Liver (tissue), 9 donors: ENCODE measurements around the gene CGB3. TPM values are rescaled to one million over a fixed set of nuclear protein-coding genes. Genes with fewer than 3 reads are reported as not detected.

Experiments
- DNase-seq: peaks from one replicate; pipeline ENCODE4 v3.0.0-alpha.2; 2017; ENCODE audit warnings: low spot score
- H3K27ac ChIP-seq, 2 donors: one replicate each; pipeline ENCODE4 v1.7.0; 2013; ENCODE audit warnings: inconsistent platforms in 2 of 2, low read length in 2 of 2, control low read depth in 1 of 2, low read depth in 1 of 2, mild to moderate bottlenecking in 1 of 2
- H3K27me3 ChIP-seq, 4 donors: one replicate each; pipeline versions ENCODE4 v1.6.1 to v1.7.0; 2013; ENCODE audit warnings: low read length in 3 of 4, inconsistent platforms in 1 of 4, mild to moderate bottlenecking in 1 of 4, moderate library complexity in 1 of 4; ENCODE audit not compliant: control insufficient read depth in 4 of 4, insufficient read depth in 4 of 4
- H3K36me3 ChIP-seq, 4 donors: one replicate each; pipeline versions ENCODE4 v1.6.1 to v1.7.0; 2013; ENCODE audit warnings: low read length in 3 of 4, mild to moderate bottlenecking in 3 of 4, low read depth in 1 of 4, moderate library complexity in 1 of 4; ENCODE audit not compliant: control insufficient read depth in 4 of 4, insufficient read depth in 3 of 4
- H3K4me1 ChIP-seq, 4 donors: one replicate each; pipeline versions ENCODE4 v1.6.1 to v1.7.0; 2013; ENCODE audit warnings: low read length in 3 of 4, mild to moderate bottlenecking in 3 of 4, moderate library complexity in 1 of 4; ENCODE audit not compliant: control insufficient read depth in 4 of 4, insufficient read depth in 4 of 4
- H3K4me3 ChIP-seq, 3 donors: one replicate each; pipeline versions ENCODE4 v1.6.1 to v1.7.0; 2013; ENCODE audit warnings: low read length in 3 of 3, control low read depth in 1 of 3, low read depth in 1 of 3, mild to moderate bottlenecking in 1 of 3
- H3K9ac ChIP-seq, 2 donors: one replicate each; pipeline ENCODE4 v1.7.0; 2013; ENCODE audit warnings: low read length in 2 of 2, mild to moderate bottlenecking in 2 of 2, moderate library complexity in 2 of 2, control low read depth in 1 of 2, low read depth in 1 of 2
- H3K9me3 ChIP-seq, 4 donors: one replicate each; pipeline versions ENCODE4 v1.6.1 to v1.7.0; 2013; ENCODE audit warnings: low read length in 3 of 4; ENCODE audit not compliant: control insufficient read depth in 4 of 4
- EGR1 ChIP-seq, 2 donors: IDR thresholded peaks; 2 replicates each; pipeline ENCODE4 v1.6.1; 2016 to 2018; ENCODE audit warnings: antibody characterized with exemption in 2 of 2, low read depth in 2 of 2
- FOXA1 ChIP-seq: IDR thresholded peaks from 2 replicates; pipeline ENCODE4 v1.6.1; 2016; ENCODE audit warnings: antibody characterized with exemption
- GABPA ChIP-seq, 2 donors: IDR thresholded peaks in 1 of 2; conservative IDR thresholded peaks in 1 of 2; 2 replicates each; pipeline ENCODE4 v1.6.1; 2016; ENCODE audit warnings: antibody characterized with exemption in 2 of 2, mild to moderate bottlenecking in 1 of 2, moderate library complexity in 1 of 2
- HNF4G ChIP-seq: IDR thresholded peaks from 2 replicates; pipeline ENCODE4 v1.6.1; 2016; ENCODE audit warnings: antibody characterized with exemption
- NR2F2 ChIP-seq: IDR thresholded peaks from 2 replicates; pipeline ENCODE4 v1.6.1; 2016; ENCODE audit warnings: antibody characterized with exemption
- RAD21 ChIP-seq, 2 donors: IDR thresholded peaks; 2 replicates each; pipeline ENCODE4 v1.6.1; 2016; ENCODE audit warnings: antibody characterized with exemption in 2 of 2, mild to moderate bottlenecking in 2 of 2
- RXRA ChIP-seq, 2 donors: IDR thresholded peaks; 2 replicates each; pipeline ENCODE4 v1.6.1; 2017 to 2018; ENCODE audit warnings: antibody characterized with exemption in 2 of 2, mild to moderate bottlenecking in 1 of 2
- SP1 ChIP-seq: IDR thresholded peaks from 2 replicates; pipeline ENCODE4 v1.6.1; 2018; ENCODE audit warnings: antibody characterized with exemption, mild to moderate bottlenecking
- YY1 ChIP-seq: IDR thresholded peaks from 2 replicates; pipeline ENCODE4 v1.6.1; 2016; ENCODE audit warnings: antibody characterized with exemption, mild to moderate bottlenecking
- WGBS: extraction: QIAGEN DNeasy Blood & Tissue Kit; methylation state at CpG from one replicate; pipeline ENCODE4 v1.1.7; 2013; 5-methylcytosine and 5-hydroxymethylcytosine counted together
- polyA plus RNA-seq, 2 donors: library from polyadenylated mRNA; stranded (reverse) in 1 of 2; unstranded in 1 of 2; fragments of 200-250 nt in 1 of 2; fragments of >200 nt in 1 of 2; fragmentation: Nextera tagmentation in 1 of 2; extraction: Ambion mirVana in 1 of 2; gene quantifications; one replicate each; pipeline versions ENCODE4 v1.2.1 to v1.2.3, GENCODE V29; 2013 to 2015
- total RNA-seq, 2 donors: library from RNA; depleted of rRNA; stranded (reverse); fragments of >200 nt; gene quantifications; one replicate each; pipeline ENCODE4 v1.2.3, GENCODE V29; 2014
- TF ChIP-seq, protein P1 (sequence below): IDR thresholded peaks from 2 replicates; pipeline ENCODE4 v1.6.1; 2016; ENCODE audit warnings: antibody characterized with exemption, mild to moderate bottlenecking
- TF ChIP-seq, protein P2 (sequence below): IDR thresholded peaks from 2 replicates; pipeline ENCODE4 v1.6.1; 2016; ENCODE audit warnings: antibody characterized with exemption
- TF ChIP-seq, protein P3 (sequence below): fragments of 150-350 bp; IDR thresholded peaks from 2 replicates; pipeline ENCODE4 v1.5.1; 2017; ENCODE audit warnings: improper control_type of control experiment, low read depth, low read length; ENCODE audit not compliant: missing input control
- TF ChIP-seq, protein P4 (sequence below): IDR thresholded peaks from 2 replicates; pipeline ENCODE4 v1.6.1; 2016; ENCODE audit warnings: antibody characterized with exemption
- donor health status: healthy.
- donor health status: healthy.
- donor health status: healthy.
- donor health status: healthy.
- donor health status: healthy.

The CGB3 gene
- total and polyA plus RNA-seq, 4 donors, result not detected

DNA sequence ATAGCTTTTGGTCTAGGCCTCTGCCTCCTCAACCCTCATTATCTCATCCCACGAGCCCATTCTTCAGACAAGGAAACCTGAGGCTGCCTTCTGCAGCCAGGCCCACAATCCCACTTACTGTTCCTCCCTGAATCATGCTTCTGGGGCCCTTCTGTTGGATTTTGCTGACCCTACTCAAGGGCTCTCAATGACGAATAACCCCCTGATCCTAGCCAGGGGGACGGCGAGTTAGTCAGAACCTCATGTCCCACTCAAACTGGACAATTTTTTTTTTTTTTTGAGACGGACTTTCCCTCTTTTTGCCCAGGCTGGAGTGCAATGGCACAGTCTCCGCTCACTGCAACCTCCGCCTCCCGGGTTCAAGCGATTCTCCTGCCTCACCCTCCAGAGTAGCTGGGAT, 2.0 kb downstream of the CGB3 start:
- Histone ChIP-seq H3K4me1 (peaks cover 5 to 22% (median 16%) of the 10 kb centered on the region in 4 donors), H3K27me3 (no peaks in the 10 kb centered on the region), H3K27ac (no peak overlapping the region), H3K9me3 (no peaks in the 10 kb centered on the region), H3K9ac (no peak overlapping the region), H3K36me3 (no peaks in the 10 kb centered on the region), H3K4me3 (no peak overlapping the region)
- no peak for DNase-seq
- 90% methylated on average over 9 of the region's 9 CpGs for WGBS
- TF ChIP-seq YY1 (no peak), SP1 (no peak)
- TF ChIP-seq, protein P1, sequence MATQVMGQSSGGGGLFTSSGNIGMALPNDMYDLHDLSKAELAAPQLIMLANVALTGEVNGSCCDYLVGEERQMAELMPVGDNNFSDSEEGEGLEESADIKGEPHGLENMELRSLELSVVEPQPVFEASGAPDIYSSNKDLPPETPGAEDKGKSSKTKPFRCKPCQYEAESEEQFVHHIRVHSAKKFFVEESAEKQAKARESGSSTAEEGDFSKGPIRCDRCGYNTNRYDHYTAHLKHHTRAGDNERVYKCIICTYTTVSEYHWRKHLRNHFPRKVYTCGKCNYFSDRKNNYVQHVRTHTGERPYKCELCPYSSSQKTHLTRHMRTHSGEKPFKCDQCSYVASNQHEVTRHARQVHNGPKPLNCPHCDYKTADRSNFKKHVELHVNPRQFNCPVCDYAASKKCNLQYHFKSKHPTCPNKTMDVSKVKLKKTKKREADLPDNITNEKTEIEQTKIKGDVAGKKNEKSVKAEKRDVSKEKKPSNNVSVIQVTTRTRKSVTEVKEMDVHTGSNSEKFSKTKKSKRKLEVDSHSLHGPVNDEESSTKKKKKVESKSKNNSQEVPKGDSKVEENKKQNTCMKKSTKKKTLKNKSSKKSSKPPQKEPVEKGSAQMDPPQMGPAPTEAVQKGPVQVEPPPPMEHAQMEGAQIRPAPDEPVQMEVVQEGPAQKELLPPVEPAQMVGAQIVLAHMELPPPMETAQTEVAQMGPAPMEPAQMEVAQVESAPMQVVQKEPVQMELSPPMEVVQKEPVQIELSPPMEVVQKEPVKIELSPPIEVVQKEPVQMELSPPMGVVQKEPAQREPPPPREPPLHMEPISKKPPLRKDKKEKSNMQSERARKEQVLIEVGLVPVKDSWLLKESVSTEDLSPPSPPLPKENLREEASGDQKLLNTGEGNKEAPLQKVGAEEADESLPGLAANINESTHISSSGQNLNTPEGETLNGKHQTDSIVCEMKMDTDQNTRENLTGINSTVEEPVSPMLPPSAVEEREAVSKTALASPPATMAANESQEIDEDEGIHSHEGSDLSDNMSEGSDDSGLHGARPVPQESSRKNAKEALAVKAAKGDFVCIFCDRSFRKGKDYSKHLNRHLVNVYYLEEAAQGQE, result no peak
- TF ChIP-seq, protein P2, sequence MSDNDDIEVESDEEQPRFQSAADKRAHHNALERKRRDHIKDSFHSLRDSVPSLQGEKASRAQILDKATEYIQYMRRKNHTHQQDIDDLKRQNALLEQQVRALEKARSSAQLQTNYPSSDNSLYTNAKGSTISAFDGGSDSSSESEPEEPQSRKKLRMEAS, result no peak
- TF ChIP-seq, protein P3, sequence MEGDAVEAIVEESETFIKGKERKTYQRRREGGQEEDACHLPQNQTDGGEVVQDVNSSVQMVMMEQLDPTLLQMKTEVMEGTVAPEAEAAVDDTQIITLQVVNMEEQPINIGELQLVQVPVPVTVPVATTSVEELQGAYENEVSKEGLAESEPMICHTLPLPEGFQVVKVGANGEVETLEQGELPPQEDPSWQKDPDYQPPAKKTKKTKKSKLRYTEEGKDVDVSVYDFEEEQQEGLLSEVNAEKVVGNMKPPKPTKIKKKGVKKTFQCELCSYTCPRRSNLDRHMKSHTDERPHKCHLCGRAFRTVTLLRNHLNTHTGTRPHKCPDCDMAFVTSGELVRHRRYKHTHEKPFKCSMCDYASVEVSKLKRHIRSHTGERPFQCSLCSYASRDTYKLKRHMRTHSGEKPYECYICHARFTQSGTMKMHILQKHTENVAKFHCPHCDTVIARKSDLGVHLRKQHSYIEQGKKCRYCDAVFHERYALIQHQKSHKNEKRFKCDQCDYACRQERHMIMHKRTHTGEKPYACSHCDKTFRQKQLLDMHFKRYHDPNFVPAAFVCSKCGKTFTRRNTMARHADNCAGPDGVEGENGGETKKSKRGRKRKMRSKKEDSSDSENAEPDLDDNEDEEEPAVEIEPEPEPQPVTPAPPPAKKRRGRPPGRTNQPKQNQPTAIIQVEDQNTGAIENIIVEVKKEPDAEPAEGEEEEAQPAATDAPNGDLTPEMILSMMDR, result no peak
- TF ChIP-seq, protein P4, sequence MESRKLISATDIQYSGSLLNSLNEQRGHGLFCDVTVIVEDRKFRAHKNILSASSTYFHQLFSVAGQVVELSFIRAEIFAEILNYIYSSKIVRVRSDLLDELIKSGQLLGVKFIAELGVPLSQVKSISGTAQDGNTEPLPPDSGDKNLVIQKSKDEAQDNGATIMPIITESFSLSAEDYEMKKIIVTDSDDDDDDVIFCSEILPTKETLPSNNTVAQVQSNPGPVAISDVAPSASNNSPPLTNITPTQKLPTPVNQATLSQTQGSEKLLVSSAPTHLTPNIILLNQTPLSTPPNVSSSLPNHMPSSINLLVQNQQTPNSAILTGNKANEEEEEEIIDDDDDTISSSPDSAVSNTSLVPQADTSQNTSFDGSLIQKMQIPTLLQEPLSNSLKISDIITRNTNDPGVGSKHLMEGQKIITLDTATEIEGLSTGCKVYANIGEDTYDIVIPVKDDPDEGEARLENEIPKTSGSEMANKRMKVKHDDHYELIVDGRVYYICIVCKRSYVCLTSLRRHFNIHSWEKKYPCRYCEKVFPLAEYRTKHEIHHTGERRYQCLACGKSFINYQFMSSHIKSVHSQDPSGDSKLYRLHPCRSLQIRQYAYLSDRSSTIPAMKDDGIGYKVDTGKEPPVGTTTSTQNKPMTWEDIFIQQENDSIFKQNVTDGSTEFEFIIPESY, result no peak

DNA sequence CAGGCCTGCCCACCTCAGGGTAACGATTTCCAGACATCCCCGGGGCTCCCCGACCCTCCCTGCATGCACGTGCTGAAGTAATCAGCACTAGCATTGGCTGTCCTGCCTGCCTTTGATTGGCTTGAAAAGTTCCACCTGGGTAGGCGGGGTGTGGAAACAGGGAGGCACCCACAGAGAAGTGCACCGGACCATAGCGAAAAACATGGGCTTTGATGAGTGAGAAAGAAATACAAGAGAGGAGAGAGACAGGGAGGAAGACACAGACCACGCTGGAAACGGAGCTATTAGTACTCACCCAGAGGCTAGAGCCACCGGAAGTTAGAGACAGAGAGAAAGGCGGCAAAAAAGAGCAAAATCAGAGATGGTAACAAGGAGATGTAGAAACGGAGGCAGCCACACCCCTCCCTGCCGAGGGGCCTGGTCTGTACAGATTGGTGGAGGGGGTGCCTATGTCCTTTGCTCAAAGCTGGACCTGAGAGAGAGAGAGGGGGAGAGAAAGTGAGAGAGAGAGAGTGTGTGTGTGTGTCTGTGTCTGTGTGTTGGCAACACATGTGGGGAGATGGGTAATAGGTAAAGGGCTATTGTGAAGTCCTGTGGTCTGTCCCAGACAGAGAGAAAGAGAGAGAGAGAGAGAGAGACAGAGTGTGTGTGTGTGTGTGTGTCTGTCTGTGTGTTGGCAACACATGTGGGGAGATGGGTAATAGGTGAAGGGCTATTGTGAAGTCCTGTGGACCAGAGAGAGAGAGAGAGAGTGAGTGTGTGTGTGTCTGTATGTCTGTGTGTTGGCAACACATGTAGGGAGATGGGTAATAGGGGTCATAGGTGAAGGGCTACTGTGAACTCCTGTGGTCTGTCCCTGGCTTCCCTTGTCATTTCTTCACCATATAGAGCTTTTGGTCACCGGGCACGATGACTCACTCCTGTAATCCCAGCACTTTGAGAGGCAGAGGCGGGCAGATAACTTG, 2.9 kb downstream of the CGB3 start:
- 50% methylated on average over 16 of the region's 16 CpGs for WGBS
- DNase-seq, result no peak
- no peak for TF ChIP-seq YY1
- TF ChIP-seq FOXA1, result no peak
- TF ChIP-seq NR2F2, result no peak
- TF ChIP-seq RAD21 (IDR thresholded peaks at IDR 0.05), result no peak
- no peak for TF ChIP-seq HNF4G
- TF ChIP-seq GABPA (IDR thresholded peaks at IDR 0.05 in 1 of 2, conservative IDR thresholded peaks at IDR 0.05 in 1 of 2), result no peak
- TF ChIP-seq EGR1 (IDR thresholded peaks at IDR 0.05; ENCODE audit: low read depth in 2 of 2), result no peak
- TF ChIP-seq RXRA (IDR thresholded peaks at IDR 0.05), result no peak
- TF ChIP-seq, protein P1, result no peak
- Histone ChIP-seq H3K4me1 (peaks cover 5 to 22% (median 16%) of the 10 kb centered on the region in 4 donors), H3K4me3 (no peak overlapping the region), H3K9ac (no peak overlapping the region), H3K27me3 (no peaks in the 10 kb centered on the region), H3K36me3 (peaks cover 0 to under 1% (median 0%) of the 10 kb centered on the region in 4 donors), H3K27ac (no peak overlapping the region), H3K9me3 (no peaks in the 10 kb centered on the region)
